B cell (primary cell): ENCODE results near the gene ZNRF2. TPM values are rescaled to one million over a fixed set of nuclear protein-coding genes. Genes with fewer than 3 reads are reported as not detected.

Experiments used
- ATAC-seq: fragments of 200-7000 bp; cut with Tn5 transposase; one replicate; pipeline ENCODE4 v1.10.0; 2021; ENCODE audit warnings: low read depth, mild to moderate bottlenecking, moderate number of reproducible peaks, moderate library complexity
- CTCF ChIA-PET: fragments of 350-600 bp; sonication (Branson Sonifier 250); formaldehyde crosslinking; loops from one replicate; lab custom pipeline; 2021; ENCODE audit warnings: antibody characterized with exemption, inconsistent platforms; lab: Charles Lee
- POLR2A ChIA-PET: fragments of 350-600 bp; sonication (Branson Sonifier 250); formaldehyde crosslinking; loops from one replicate; lab custom pipeline; 2021; ENCODE audit warnings: antibody characterized with exemption; lab: Charles Lee
- DNase-seq: peaks from one replicate; pipeline ENCODE4 v3.0.0; 2013
- H2AFZ ChIP-seq: 2 replicates; pipeline ENCODE4 v1.6.1; 2012; ENCODE audit warnings: mild to moderate bottlenecking, low read depth, low read length; ENCODE audit not compliant: insufficient read depth, poor library complexity, severe bottlenecking
- H3K27ac ChIP-seq, 2 donors: 1 replicate in 1 of 2; 2 replicates in 1 of 2; pipeline ENCODE4 v1.5.1; 2012 to 2013; ENCODE audit warnings: low read length in 2 of 2, mild to moderate bottlenecking in 2 of 2, moderate library complexity in 1 of 2
- H3K27me3 ChIP-seq, 4 experiments: fragments of 200-600 bp in 1 of 4; sonication (generic) in 1 of 4; replicated peaks in 1 of 4; 1 replicate in 2 of 4; 2 replicates in 2 of 4; pipeline versions ENCODE4 v1.6.1 to v1.7.0; 2013 to 2016; ENCODE audit warnings: low read length in 3 of 4, mild to moderate bottlenecking in 2 of 4, mixed read lengths in 1 of 4, moderate library complexity in 1 of 4; ENCODE audit not compliant: insufficient read depth in 4 of 4, control insufficient read depth in 3 of 4; ENCODE audit errors: control extremely low read depth in 1 of 4
- H3K36me3 ChIP-seq, 2 experiments: replicated peaks in 1 of 2; 1 replicate in 1 of 2; 2 replicates in 1 of 2; pipeline versions ENCODE4 v1.6.1 to v1.7.1; 2013; ENCODE audit warnings: low read length in 1 of 2; ENCODE audit not compliant: insufficient read depth in 2 of 2, control insufficient read depth in 1 of 2; ENCODE audit errors: control extremely low read depth in 1 of 2, extremely low read depth in 1 of 2
- H3K4me1 ChIP-seq, 2 donors: fragments of 200-600 bp in 1 of 2; sonication (generic) in 1 of 2; 1 replicate in 1 of 2; 2 replicates in 1 of 2; pipeline versions ENCODE4 v1.5.1 to v1.6.1; 2013 to 2017; ENCODE audit warnings: low read length in 2 of 2; ENCODE audit not compliant: control insufficient read depth in 2 of 2, insufficient read depth in 2 of 2
- H3K4me2 ChIP-seq: replicated peaks from 2 replicates; pipeline ENCODE3; 2012; ENCODE audit warnings: mild to moderate bottlenecking, low read depth, low read length; ENCODE audit not compliant: poor library complexity, severe bottlenecking
- H3K4me3 ChIP-seq, 5 experiments: fragments of 200-600 bp in 1 of 5; sonication (generic) in 1 of 5; 1 replicate in 3 of 5; 2 replicates in 2 of 5; pipeline versions ENCODE4 v1.5.1 to v1.7.0; 2011 to 2016; ENCODE audit warnings: low read length in 4 of 5, mild to moderate bottlenecking in 4 of 5, low read depth in 2 of 5, control low read depth in 1 of 5, moderate library complexity in 1 of 5; ENCODE audit not compliant: insufficient read depth in 1 of 5; ENCODE audit errors: control extremely low read depth in 1 of 5, extremely low read depth in 1 of 5
- H3K79me2 ChIP-seq: fragments of 200-600 bp; sonication (generic); one replicate; pipeline ENCODE4 v1.6.0; 2016; ENCODE audit warnings: low read length; ENCODE audit not compliant: control insufficient read depth, insufficient read depth
- H3K9ac ChIP-seq: fragments of 200-600 bp; sonication (generic); 2 replicates; pipeline ENCODE4 v1.6.1; 2017; ENCODE audit warnings: mild to moderate bottlenecking, low read length, moderate library complexity
- H3K9me3 ChIP-seq, 3 donors: one replicate each; pipeline versions ENCODE4 v1.6.1 to v1.7.1; 2013; ENCODE audit warnings: low read length in 2 of 3; ENCODE audit not compliant: control insufficient read depth in 2 of 3, insufficient read depth in 1 of 3; ENCODE audit errors: control extremely low read depth in 1 of 3
- H4K20me1 ChIP-seq: 2 replicates; pipeline ENCODE4 v1.6.0; 2012; ENCODE audit warnings: mild to moderate bottlenecking, low read length; ENCODE audit not compliant: insufficient read depth, control insufficient read depth, poor library complexity, severe bottlenecking
- H3K27ac Mint-ChIP-seq: one replicate; pipeline ENCODE4 v1.8.0; 2021; ENCODE audit warnings: mixed read lengths
- H3K27me3 Mint-ChIP-seq: one replicate; pipeline ENCODE4 v1.8.0; 2021; ENCODE audit warnings: mixed read lengths
- H3K4me1 Mint-ChIP-seq: one replicate; pipeline ENCODE4 v1.8.0; 2021; ENCODE audit warnings: mixed read lengths
- H3K4me3 Mint-ChIP-seq: one replicate; pipeline ENCODE4 v1.8.0; 2021; ENCODE audit warnings: mixed read lengths
- H3K9me3 Mint-ChIP-seq: one replicate; pipeline ENCODE4 v1.8.0; 2022; ENCODE audit warnings: mixed read lengths; ENCODE audit not compliant: insufficient read depth
- EZH2 ChIP-seq: IDR thresholded peaks from 2 replicates; pipeline ENCODE4 v1.6.1; 2012; ENCODE audit warnings: borderline replicate concordance, low read depth, mild to moderate bottlenecking, moderate library complexity, low read length; ENCODE audit not compliant: insufficient read depth, poor library complexity, severe bottlenecking
- WGBS: methylation state at CpG from one replicate; pipeline ENCODE4 v1.1.5; 2013; ENCODE audit warnings: missing lambda C conversion rate; ENCODE audit not compliant: insufficient coverage; 5-methylcytosine and 5-hydroxymethylcytosine counted together
- intact Hi-C: fragments of 100-400 bp; cut with micrococcal nuclease; formaldehyde crosslinking; loops from one replicate; pipeline ENCODE4 v1.10.0; 2022
- polyA plus RNA-seq: library from polyadenylated mRNA; depleted of rRNA; stranded (reverse); fragments of >200 nt; gene quantifications from 2 replicates; pipeline ENCODE4 v1.2.3, GENCODE V29; 2012
- total RNA-seq, 2 donors: library from RNA; stranded (reverse); fragments of 120-200 nt in 1 of 2; gene quantifications; 1 replicate in 1 of 2; 2 replicates in 1 of 2; pipeline versions ENCODE4 v1.2.3 to v1.2.4, GENCODE V29; 2013 to 2022
- TF ChIP-seq, protein P1 (sequence below): fragments of 200-600 bp; IDR thresholded peaks from one replicate; pipeline ENCODE4 v1.8.0; 2022; ENCODE audit warnings: antibody characterized with exemption, mild to moderate bottlenecking

ZNRF2 gene
- total and polyA plus RNA-seq, 2 donors (not counting 1 experiment from before 2014, with no cell fraction given) = 6.4 to 32.0 TPM

- DNase-seq = no peak
- no peak for ATAC-seq
- H4K20me1 ChIP-seq = no peaks in the 10 kb centered on the region
- H3K79me2 ChIP-seq = no peaks in the 10 kb centered on the region
- no peak overlapping the region for H3K4me2 ChIP-seq
- CTCF ChIA-PET = no interaction called here
- H3K27me3 Mint-ChIP-seq = no peaks in the 10 kb centered on the region
- H3K4me1 ChIP-seq = no peaks in the 10 kb centered on the region
- no peaks in the 10 kb centered on the region for H3K9me3 Mint-ChIP-seq
- H3K27ac ChIP-seq = no peak overlapping the region
- no peak overlapping the region for H3K9ac ChIP-seq
- H3K4me3 ChIP-seq = no peak overlapping the region
- no peak overlapping the region for H3K4me3 Mint-ChIP-seq
- no peak overlapping the region for H3K27ac Mint-ChIP-seq
- H3K9me3 ChIP-seq = no peaks in the 10 kb centered on the region
- no peaks in the 10 kb centered on the region for H3K27me3 ChIP-seq
- peaks cover 3% of the 10 kb centered on the region in 2 experiments for H3K36me3 ChIP-seq
- 96% methylated on average over 4 of the region's 5 CpGs for WGBS
- no peak overlapping the region for H2AFZ ChIP-seq
- intact Hi-C loops = no loop called here
- no peak for TF ChIP-seq EZH2
- TF ChIP-seq, protein P1, sequence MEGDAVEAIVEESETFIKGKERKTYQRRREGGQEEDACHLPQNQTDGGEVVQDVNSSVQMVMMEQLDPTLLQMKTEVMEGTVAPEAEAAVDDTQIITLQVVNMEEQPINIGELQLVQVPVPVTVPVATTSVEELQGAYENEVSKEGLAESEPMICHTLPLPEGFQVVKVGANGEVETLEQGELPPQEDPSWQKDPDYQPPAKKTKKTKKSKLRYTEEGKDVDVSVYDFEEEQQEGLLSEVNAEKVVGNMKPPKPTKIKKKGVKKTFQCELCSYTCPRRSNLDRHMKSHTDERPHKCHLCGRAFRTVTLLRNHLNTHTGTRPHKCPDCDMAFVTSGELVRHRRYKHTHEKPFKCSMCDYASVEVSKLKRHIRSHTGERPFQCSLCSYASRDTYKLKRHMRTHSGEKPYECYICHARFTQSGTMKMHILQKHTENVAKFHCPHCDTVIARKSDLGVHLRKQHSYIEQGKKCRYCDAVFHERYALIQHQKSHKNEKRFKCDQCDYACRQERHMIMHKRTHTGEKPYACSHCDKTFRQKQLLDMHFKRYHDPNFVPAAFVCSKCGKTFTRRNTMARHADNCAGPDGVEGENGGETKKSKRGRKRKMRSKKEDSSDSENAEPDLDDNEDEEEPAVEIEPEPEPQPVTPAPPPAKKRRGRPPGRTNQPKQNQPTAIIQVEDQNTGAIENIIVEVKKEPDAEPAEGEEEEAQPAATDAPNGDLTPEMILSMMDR = no peak
- peaks cover 3% of the 10 kb centered on the region for H3K4me1 Mint-ChIP-seq
- POLR2A ChIA-PET = no interaction called here
Observed at GRCh38 chr7:30371321-30371720, 86.9 kb downstream of the ZNRF2 start.

DNA sequence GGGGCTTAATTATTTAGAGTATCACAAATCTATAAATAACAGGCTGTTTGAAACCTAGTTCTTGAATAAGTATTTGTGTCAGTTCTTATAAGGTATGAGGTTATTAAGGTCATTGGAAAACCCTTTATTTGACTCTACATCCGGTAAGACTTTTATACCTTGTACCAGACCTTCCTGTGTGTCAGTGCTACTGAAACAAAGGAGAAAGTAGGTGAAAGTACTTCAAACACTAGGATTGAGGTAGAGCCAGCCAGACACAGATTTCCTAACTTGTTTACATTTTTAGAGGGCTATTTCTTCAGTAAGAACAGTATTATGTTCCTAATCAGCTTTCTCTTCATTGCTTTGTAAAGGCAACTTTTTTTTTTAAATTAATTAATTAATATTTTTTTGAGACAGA is 93.9 kb downstream of the ZNRF2 start:
- H3K9me3 Mint-ChIP-seq = peaks cover 3% of the 10 kb centered on the region
- Histone ChIP-seq H3K36me3 (no peaks in the 10 kb centered on the region), H4K20me1 (no peaks in the 10 kb centered on the region), H3K27me3 (no peaks in the 10 kb centered on the region), H3K4me1 (no peaks in the 10 kb centered on the region), H3K27ac (no peak overlapping the region), H3K9ac (no peak overlapping the region), H3K79me2 (no peaks in the 10 kb centered on the region), H2AFZ (no peak overlapping the region), H3K9me3 (no peaks in the 10 kb centered on the region), H3K4me2 (no peak overlapping the region), H3K4me3 (no peak overlapping the region)
- WGBS = no CpG with 5 or more reads among the region's 1 CpG
- H3K4me3 Mint-ChIP-seq = no peak overlapping the region
- ATAC-seq (no peak), DNase-seq (no peak)
- no peaks in the 10 kb centered on the region for H3K27me3 Mint-ChIP-seq
- intact Hi-C loops = no loop called here
- H3K4me1 Mint-ChIP-seq = no peaks in the 10 kb centered on the region
- ChIA-PET POLR2A (no interaction called here), CTCF (interaction anchor here (1.0 kb wide), 1 partner anchor 102 kb away, joined by 4 read pairs; no protein-coding TSS in a partner anchor)
- TF ChIP-seq, protein P1 = no peak
- no peak for TF ChIP-seq EZH2
- H3K27ac Mint-ChIP-seq = no peak overlapping the region
